ENCODE data around the gene MAPK8.
A peak's percentile ranks its signal among the peaks of the same experiment; 100 is the strongest.
"Not testable (repeated sequence)": the region's sequence is repeated elsewhere in the genome, so short reads cannot be mapped to it uniquely, and the experiment has no call there.

Gene MAPK8

GRCh38 chr10:48418189-48418788 is 111.8 kb downstream of the MAPK8 start:
- DNase-seq (ENCODE audit: low spot score) = no peak

- no peak for DNase-seq (ENCODE audit: low spot score)
Measured at GRCh38 chr10:48419714-48420113, 113.2 kb downstream of the MAPK8 start.

GRCh38 chr10:48421862-48422261 is 115.4 kb downstream of the MAPK8 start:
- not testable (repeated sequence) for DNase-seq (ENCODE audit: low spot score)

- DNase-seq (ENCODE audit: low spot score) = no peak
Measured at GRCh38 chr10:48423884-48424283, 117.4 kb downstream of the MAPK8 start.

- DNase-seq (ENCODE audit: low spot score) = no peak
Measured at GRCh38 chr10:48428896-48429295, 122.4 kb downstream of the MAPK8 start.

- DNase-seq (ENCODE audit: low spot score) = no peak
Measured at GRCh38 chr10:48429309-48429708, 122.8 kb downstream of the MAPK8 start.

GRCh38 chr10:48430402-48430993 is 124.0 kb downstream of the MAPK8 start:
- DNase-seq (ENCODE audit: low spot score) = no peak

GRCh38 chr10:48431871-48432270 is 125.4 kb downstream of the MAPK8 start:
- DNase-seq (ENCODE audit: low spot score) = no peak

- no peak for DNase-seq (ENCODE audit: low spot score)
Measured at GRCh38 chr10:48437546-48437945, 131.1 kb downstream of the MAPK8 start.

- DNase-seq (ENCODE audit: low spot score) = no peak
Measured at GRCh38 chr10:48439031-48439430, 132.6 kb downstream of the MAPK8 start.

GRCh38 chr10:48439581-48440041 is 133.1 kb downstream of the MAPK8 start:
- no peak for DNase-seq (ENCODE audit: low spot score)

GRCh38 chr10:48440771-48441170 is 134.3 kb downstream of the MAPK8 start:
- DNase-seq (ENCODE audit: low spot score) = no peak

GRCh38 chr10:48442090-48442808 is 135.8 kb downstream of the MAPK8 start:
- no peak for DNase-seq (ENCODE audit: low spot score)

GRCh38 chr10:48442809-48443177 is 136.3 kb downstream of the MAPK8 start:
- no peak for DNase-seq (ENCODE audit: low spot score)

GRCh38 chr10:48444266-48444665 is 137.8 kb downstream of the MAPK8 start:
- peak; percentile 57 for DNase-seq (ENCODE audit: low spot score)

GRCh38 chr10:48444861-48445841 is 138.7 kb downstream of the MAPK8 start:
- DNase-seq (ENCODE audit: low spot score) = no peak

GRCh38 chr10:48445932-48446331 is 139.5 kb downstream of the MAPK8 start:
- DNase-seq (ENCODE audit: low spot score) = no peak

- no peak for DNase-seq (ENCODE audit: low spot score)
Measured at GRCh38 chr10:48446785-48447184, 140.3 kb downstream of the MAPK8 start.

GRCh38 chr10:48447356-48448215 is 141.1 kb downstream of the MAPK8 start:
- no peak for DNase-seq (ENCODE audit: low spot score)

- DNase-seq (ENCODE audit: low spot score) = no peak
Measured at GRCh38 chr10:48448796-48449195, 142.3 kb downstream of the MAPK8 start.
